ENCODE measurements around the gene PRG3.

PRG3 gene

DNA sequence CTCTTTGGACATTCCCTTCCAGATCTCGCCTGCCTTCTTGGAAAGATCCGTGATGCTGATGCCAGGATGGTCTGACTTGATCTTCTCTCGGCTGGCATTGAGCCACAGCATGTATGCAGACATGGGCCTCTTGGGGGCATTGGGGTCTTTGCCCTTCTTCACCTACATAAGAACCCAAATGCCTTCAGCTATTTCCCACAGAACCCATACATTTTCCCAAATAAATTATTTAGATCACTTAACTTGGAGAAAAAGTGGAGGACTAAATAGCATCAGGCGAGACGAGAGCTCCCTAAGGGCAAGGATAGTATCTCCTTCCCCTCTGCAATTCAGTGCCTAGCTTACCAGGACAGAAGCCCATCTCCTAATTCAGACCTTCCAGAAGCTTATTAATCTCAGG lies 53.2 kb downstream of the PRG3 start:
- Histone ChIP-seq H3K4me2 (ENCODE audit: low read length) (no peak overlapping the region), H3K79me2 (ENCODE audit: low read length) (peaks cover 32% of the 10 kb centered on the region), H2AFZ (ENCODE audit: low read depth, low read length) (no peak overlapping the region), H4K20me1 (ENCODE audit: insufficient read depth, low read length) (no peaks in the 10 kb centered on the region), H3K4me3 (ENCODE audit: low read length) (no peak overlapping the region), H3K27ac (ENCODE audit: low read length) (no peak overlapping the region), H3K9me3 (ENCODE audit: insufficient read depth, low read length) (no peaks in the 10 kb centered on the region), H3K27me3 (ENCODE audit: low read depth, low read length) (no peaks in the 10 kb centered on the region), H3K36me3 (replicated peaks; ENCODE audit: low read depth, low read length) (peaks cover 69% of the 10 kb centered on the region), H3K4me1 (ENCODE audit: low read length) (peaks cover 44% of the 10 kb centered on the region), H3K9ac (ENCODE audit: low read length) (no peak overlapping the region)
- TF ChIP-seq CTCF (IDR thresholded peaks at IDR 0.05; ENCODE audit: low read depth, low read length) (no peak), EZH2phosphoT487 (IDR thresholded peaks at IDR 0.05; ENCODE audit: low read depth) (no peak)
